Stimulated activated CD8-positive, alpha-beta memory T cell treated with anti-CD3 and anti-CD28 coated beads, Interleukin-4, amount 100 ng/mL, for 24 hours (primary cell): Measurements from ENCODE around the gene LRP1B.
"Not testable (repeated sequence)": the region's sequence is repeated elsewhere in the genome, so short reads cannot be mapped to it uniquely, and the experiment has no call there.

Source experiments
- DNase-seq: peaks from one replicate; pipeline ENCODE4 v3.0.0-alpha.2; 2020; ENCODE audit warnings: low read depth

Gene LRP1B

DNA sequence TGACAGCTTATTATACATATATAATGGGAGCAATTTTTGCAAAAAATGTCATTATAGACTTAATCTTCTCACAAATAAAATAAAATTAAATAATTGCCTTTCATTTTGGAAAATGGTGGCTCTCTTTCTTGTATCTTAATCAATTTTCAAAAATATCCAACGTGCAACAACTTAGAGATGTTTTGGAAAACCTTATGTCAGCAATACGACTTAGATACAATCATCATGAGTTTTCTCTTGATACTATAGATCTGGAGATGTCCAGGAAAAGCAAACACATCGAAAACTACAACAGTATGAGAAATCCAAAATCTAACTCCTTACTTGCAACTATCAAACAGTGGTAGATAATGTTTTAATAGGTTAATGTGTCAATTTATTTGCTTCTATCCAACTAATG is 1529.0 kb downstream of the LRP1B start:
- DNase-seq: no peak

DNA sequence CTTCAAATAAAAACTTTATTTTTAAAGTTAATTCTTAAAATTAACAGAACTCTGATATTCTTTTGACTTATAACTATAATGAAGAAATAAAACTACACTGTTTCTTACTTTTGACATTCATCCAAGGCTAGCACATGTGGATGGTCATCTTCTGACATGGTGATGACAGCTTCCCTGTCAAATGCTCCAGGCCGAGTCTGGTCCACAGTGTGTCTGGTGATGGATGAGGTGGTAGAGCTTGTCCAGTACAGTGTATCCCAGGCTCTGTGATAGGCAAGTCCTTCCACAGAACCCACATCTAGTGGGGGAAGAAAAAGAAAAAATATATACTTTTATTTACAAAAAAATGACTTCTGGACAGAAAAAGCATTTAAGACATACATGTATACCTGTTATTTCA is 1529.5 kb downstream of the LRP1B start:
- DNase-seq: no peak

DNA sequence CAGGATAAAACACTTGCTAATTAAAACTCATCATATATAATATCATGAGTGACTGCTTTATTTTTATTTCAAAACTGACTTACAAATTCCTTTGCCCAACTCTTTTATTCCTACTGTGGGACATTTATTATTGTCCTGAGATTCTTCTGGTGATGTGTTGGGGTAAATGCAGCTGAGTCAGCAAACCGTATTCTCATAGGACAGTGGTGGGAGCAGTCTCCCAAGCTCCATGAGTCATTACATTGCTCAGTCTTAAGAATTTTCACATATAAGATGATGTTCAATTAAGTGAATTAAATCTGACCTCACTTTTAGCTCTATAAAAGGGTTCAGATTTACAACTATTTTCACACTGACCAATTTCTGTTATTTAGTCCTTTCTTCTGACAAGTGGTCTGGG is 1530.7 kb downstream of the LRP1B start:
- no peak for DNase-seq

DNA sequence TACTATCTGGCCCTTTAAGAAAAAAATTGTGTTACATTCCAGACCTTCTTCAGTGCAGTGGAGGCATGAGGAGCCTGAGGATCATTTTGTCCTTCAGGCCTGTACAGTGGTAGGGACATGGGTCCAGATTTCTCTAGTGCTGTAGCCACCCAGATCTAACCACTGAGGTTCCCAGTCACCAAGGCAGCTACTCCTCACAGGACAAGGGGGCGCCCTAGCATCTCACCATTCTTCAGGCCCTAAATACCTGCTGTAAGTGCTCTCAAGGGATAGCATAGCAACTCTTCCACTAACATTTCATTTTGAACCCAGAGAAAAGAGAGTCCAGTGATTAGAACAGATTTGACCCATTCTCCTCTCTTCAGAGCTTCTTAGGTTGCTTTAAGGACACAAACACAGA is 1533.0 kb downstream of the LRP1B start:
- no peak for DNase-seq

DNA sequence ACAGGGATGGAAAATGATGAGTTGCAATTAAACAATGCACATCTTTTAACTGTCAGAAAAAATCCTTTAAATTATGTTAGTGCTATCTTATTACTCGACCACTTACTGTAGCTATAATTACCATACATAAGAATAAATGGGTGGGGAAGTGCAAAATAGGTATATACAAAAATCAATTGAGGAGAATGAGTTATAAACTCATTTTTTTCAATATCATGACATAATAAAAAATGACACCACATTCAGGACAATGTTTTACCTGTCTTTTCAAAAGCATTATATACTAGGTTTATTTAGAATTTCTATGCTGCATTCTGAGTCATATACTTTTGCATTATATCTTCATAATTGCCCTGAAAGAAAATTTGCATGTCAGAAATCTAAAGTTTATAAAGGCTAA is 1533.6 kb downstream of the LRP1B start:
- no peak for DNase-seq

DNA sequence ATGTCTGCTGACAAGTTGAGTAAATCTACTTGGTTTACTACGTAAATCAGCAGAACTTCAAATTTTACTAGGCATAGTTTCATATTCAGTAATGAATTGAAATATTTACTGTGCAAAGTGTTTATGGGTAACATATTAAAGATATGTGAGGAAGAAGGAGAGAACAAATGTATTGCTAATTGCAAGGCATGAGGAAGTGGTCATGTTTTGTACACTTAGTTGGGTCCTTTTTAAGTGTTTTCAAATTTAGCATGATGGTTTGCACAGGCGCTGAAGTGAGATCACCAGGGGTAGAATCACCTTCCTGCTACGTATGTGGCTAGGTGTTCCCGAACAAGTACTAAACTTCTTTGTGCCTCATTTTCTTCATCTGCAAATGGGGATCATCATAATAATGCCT is 1534.4 kb downstream of the LRP1B start:
- DNase-seq: no peak

DNA sequence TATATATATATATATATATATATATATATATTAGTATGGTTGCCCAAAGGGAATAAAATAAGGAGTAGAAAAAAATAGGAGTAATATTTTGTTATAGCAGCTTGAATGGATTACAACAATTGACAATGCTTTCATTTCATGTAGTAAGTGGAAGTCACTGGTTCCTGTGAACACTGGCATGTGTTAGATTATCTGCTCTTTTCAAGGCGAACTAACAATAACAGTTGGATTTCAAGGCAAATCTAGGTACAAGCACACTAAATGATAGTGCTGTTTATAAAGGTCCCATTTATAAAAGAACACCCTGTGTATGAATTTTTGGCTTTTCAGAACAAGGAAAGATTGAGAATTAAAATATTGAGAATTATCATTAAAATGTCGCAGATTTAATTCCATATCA is 1535.7 kb downstream of the LRP1B start:
- no peak for DNase-seq

DNA sequence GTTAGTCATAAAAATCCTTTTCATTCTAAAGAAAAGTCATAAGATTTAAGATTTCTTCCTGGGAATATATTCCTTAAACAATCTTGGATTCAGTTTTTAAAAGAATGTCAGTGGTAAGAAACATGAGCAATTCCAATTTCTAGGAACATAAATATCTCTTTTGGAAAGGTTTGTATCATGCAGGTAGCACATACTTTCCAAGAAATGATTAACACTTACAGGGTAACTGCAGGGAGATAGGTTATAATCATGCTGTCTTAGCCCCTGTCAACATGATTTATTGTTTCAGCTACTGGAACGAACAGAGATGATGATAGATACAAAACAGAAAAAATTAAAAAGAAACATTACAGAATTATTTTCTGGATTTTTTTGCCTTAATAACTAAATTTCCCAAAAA is 1537.7 kb downstream of the LRP1B start:
- no peak for DNase-seq

DNA sequence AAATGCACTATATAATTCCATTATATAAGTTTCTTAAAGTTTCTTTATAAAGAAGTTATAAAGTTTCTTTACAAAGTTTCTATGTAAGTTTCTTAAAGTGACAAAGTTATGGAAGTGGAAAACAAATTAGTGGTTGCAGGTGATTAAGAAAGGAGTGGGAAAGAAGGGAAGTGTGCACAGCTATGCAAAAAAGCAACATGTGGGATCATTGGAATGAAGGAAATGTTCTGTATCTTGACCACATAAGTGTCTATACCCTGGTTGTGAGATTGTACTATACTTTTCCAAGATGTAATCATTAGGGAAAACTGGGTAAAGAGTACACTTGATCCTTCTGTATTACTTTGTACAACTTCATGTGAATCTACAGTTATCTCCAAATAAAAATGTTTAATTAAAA is 1541.1 kb downstream of the LRP1B start:
- DNase-seq: no peak

DNA sequence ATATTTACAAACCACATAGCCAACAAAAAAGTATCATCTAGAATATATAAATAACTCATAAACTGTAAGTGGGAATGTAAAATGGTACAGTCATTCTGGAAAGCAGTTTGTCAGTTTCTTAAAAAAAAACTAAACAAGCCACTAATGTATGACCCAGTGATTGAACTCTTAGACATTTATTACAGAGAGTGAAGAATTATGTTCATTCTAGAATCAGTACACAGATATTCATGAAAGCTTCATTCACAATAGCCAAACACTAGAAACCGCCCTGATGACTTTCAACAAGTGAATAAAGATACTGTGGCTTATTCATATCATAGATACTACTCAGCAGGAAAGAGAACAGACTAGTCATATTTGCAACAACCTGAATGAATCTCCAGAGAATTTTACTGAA is 1541.5 kb downstream of the LRP1B start:
- DNase-seq: no peak

DNA sequence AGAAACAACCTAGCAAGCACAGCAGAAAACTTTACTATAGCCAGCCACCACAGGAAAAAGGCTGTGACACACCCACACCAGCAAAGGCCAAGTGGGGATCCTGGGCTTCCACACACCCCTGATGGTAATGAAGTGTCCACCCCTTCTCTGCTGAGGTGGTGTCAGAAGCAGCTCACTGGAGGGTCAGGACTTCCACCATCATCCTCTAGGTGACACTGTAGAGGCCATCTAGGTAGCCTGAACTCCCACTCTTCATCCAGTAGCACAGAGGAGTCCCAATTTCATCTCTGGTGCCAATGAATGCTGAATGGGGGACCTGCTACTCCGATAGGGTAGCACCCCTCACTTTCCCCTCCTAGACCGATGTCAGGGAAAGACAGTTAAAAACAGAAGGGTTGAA is 1544.4 kb downstream of the LRP1B start:
- DNase-seq: no peak

DNA sequence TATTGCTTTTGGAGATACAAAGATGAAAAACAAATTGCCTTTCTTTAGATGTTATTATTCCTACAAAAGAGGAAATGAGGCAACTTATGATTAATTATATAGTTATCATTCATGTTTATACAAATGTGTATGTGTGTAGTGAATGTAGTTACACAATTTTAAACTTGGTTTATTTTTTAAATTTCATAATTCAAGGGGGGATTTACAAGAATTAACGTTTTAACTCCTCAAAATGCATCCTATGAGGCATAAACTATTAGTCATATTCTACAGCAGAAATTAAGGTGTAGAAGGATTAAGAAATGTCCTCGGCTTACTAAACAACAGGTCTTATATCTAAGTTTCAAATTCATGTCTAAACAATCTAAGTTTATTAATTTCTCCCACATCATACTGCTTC is 1545.8 kb downstream of the LRP1B start:
- no peak for DNase-seq

DNA sequence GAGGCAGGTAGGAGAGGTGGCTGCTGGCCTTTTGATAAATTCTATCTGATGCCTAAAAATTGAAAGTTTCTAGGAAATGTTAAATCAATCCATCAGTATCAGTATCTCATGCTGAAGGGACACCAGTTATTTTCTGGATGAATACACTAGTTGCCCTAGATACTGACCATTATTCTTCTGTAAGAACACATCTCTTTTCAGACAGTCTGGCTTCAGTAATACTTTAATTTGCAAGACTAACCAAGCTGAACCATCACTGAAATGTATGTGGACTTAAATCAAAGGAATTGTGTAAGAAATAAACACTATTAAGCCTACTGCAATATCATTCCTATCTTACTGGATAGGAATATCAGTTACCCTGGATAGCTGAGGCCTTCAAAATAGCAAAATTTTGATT is 1546.3 kb downstream of the LRP1B start:
- DNase-seq: no peak

DNA sequence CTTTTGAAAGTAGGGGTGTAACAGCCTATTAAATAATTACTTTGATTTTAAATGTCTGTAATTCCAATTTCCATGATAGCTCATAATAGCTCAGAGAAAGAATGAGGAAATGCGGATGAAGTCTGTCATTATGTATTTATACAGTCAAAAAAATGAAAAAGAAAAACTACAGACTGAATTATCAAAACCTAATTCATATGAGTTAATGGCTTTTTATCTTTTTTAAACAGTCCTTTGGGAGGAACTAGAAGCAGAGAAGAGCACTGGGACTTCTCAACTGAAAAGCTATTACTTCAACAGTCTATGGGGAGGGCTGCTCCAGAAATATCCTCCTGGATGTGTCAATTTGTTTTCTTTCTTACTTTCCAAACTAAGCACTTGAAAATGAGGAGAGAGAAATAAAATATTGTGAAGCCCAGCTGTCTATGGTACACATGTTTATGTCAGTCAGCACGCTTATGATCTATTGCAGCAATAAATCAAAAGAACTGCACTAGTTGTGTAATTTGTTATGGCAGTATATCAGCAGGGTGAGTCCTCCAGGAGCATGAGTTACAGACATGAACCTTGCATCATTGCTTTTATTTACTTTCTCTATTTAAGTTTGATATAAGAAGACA is 1550.2 kb downstream of the LRP1B start:
- DNase-seq: no peak

DNA sequence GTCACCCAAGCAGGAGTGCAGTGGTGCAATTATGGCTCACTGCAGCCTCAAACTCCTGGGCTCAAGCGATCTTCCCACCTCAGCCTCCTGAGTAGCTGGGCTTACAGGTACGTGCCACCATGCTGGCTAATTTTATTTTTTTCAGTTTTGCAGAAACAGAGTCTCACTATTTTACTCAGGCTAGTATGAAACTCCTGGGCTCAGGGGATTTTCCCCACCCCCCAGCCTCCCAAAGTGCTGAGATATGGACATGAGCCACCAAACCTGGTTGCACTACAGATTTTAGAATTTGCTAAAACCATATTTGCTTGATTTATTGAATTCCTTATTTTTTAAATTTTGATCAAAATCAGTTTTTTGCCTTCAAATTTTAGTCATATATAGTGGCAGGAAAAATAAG is 1553.4 kb downstream of the LRP1B start:
- DNase-seq: no peak

DNA sequence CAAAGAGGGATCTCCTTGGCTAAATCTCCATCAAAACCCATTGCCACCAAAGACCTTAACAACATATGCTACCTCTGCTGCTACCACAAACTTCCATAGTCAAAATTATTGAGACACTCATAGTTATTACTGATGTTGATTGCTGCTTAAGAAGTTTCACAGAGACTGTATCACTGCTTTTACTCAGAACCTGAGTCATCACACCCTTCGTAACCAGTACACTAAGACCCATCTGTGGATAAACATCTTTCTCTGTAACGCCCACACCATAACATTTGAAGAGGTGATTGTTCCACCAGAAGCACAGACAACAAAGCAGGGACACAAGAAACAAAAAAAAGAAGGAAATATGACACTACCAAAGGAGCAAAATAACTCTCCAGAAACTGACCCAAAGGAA is 1563.1 kb downstream of the LRP1B start:
- DNase-seq: no peak

DNA sequence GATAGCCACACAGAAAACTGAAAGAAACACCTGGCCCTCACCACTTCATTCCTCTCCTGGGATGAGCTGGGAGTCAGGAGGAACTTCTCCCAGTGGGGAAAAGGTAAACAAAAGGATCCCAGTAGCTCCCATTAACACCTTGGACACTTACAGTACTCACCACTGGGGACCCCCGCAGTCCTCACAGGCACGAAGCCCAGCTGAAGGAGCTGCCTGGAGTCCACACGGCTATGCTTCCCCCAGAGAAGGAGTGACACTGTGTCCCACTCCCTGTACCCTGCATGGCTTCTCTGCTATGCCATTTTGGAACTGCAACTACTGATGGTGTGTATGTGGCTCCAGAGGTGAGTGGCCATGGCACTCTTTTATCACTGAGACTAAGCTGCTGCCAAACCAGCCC is 1565.1 kb downstream of the LRP1B start:
- no peak for DNase-seq

DNA sequence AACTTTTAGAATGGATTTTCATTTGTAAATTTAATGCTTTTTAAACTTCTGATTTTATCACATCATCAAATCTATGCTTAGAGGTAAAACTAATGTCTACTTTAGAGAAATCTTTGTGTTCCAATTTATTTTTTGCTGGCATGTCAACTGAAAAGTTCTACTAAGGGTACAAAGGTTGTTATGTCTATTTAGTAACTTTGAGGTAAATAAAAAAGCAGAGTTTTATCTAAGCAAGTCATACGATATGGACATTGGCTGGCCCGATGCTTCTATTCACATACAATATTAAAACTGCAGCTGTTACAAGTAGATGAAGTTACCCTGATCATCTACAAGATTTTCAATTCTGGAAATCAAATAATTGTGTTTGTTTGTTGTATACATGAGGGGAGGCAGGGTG is 1575.1 kb downstream of the LRP1B start:
- DNase-seq: no peak

DNA sequence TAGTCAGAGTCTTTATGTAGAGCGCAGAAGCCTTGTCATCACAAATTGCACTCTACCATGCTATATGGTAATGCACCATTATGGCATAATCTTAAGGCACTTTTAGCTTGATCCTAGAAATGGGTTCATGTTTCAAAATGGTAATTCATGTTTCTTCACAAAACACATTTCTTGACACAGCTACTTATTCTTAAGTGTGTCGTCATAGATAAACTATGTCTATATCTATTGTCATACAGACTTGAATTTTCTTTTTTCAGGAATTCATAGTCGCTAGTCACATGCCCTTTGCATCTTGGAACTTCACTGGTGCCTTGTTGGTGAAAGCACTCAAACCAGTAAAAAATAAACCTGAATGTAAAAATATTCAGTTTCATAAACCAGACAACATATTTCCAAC is 1578.2 kb downstream of the LRP1B start:
- DNase-seq: no peak

DNA sequence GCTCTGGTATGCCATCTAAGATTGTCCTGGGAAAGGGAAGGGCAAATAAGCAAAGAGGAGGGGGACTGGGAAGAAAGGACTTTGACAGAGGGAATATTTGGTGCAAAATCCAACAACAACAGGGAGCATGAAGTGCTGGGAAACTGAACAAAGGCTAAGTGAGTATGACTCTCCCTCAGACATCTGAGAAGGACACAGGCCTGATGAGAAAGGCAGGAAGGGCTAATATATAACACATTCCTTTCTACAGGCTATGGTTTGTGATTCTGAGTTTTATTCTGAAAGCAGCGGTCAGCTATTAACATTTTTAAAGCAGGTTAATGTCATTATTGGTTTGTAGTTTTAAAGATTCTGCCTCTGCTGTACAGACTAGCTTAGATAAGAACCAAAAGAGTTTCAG is 1579.5 kb downstream of the LRP1B start:
- DNase-seq: no peak

DNA sequence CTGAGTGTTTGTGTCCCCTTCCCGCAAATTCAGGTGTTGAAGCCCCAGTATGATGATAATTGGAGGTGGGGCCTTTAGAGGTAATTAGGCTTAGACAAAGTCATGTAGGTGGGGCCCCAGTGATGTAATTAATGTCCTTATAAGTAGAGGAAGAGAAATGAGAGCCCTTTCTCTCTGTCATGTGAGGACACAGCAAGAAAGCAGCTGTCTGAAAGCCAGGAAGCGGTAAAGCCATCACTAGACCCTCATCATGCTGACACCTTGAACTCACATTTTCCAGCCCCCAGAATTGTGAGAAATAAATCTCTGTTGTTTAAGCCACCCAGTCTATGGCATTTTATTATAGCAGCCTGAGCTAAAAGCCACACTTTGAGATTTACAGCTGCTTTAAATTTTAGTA is 1580.0 kb downstream of the LRP1B start:
- no peak for DNase-seq

DNA sequence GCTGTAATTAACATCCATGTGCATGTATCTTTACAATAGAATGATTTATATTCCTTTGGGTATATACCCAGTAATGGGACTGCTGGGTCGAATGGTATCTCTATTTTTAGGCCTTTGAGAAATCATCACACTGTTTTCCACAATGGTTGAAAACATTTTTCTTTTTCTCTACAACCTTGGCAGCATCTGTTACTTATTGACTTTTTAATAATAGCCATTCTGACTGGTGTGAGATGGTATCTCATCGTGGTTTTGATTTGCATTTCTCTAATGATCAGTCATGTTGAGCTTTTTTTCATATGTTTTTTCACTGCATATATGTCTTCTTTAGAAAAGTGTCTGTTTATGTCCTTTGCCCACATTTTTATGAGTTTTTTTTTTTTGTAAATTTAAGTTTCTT is 1586.0 kb downstream of the LRP1B start:
- not testable (repeated sequence) for DNase-seq

DNA sequence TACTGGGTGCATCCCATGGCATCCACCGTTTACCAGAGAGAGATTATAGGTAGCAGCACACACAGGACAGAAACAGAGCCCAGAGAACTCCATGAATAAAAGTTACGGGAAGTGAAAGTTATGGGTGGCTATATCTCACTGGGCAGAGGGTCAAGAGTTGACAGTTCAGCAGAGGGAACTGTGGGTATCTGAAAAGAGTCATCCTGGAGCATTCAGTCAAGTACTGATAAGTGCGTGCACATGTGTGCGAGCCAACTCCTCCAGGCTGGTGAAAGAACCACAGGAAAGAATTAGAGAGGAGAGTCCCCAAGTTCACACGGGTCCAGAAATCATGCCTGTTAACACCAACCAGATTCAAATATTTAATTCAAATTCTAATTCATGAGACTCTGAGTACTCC is 1588.2 kb downstream of the LRP1B start:
- no peak for DNase-seq

DNA sequence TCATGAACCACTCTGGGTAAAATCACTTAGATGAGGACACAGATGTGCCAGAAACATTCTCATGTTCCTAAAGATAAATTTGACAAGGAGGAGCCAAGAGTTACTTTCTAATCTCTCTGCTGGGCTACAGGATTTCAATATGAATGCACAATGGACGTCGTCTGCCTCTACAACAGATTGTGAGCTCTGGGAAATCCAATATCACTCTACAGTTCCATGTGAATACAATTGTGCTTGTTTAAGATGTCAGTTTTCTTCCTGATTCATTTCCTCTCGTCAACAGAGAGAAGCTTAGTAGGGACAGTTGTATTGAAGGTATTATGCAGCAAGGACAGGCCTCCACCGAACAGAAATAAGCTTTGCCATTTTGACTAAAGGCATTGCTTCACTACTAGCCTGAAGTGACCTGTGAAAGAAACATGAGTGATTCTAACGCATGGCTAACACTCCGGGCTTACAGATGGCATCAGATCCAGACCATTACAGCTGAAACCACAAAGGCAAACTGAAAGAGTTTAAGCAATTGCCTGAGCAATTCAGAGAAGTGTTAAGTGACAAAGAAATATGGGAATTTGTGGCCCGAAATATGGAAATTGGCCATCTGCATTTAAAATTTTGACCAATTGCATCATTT is 1591.5 kb downstream of the LRP1B start:
- no peak for DNase-seq

DNA sequence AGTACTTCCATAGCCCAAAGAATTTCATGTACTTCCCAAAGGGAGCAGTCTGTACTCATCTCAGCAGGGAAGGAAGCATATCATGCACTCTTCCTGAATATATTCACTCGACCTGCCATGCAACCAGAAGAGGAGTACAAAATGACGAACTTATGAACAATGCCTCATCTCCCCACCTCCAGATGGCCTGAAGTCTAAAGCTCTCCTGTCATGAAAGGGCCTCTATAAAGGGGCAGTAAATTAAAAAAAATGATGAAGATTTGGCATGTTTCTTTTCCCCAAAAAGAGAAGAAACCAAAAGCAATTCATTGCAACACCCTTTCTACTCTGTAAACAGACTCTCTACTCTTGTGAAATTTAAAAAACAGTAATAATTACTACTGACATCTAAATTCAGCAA is 1601.1 kb downstream of the LRP1B start:
- DNase-seq: no peak
